B cell (primary cell): Measurements from ENCODE around the gene ING5. TPM values are rescaled to one million over a fixed set of nuclear protein-coding genes. Genes with fewer than 3 reads are reported as not detected.

ENCODE experiments used
- ATAC-seq: fragments of 200-7000 bp; cut with Tn5 transposase; one replicate; pipeline ENCODE4 v1.10.0; 2021; ENCODE audit warnings: low read depth, mild to moderate bottlenecking, moderate number of reproducible peaks, moderate library complexity
- CTCF ChIA-PET: fragments of 350-600 bp; sonication (Branson Sonifier 250); formaldehyde crosslinking; loops from one replicate; lab custom pipeline; 2021; ENCODE audit warnings: antibody characterized with exemption, inconsistent platforms; lab: Charles Lee
- POLR2A ChIA-PET: fragments of 350-600 bp; sonication (Branson Sonifier 250); formaldehyde crosslinking; loops from one replicate; lab custom pipeline; 2021; ENCODE audit warnings: antibody characterized with exemption; lab: Charles Lee
- DNase-seq: peaks from one replicate; pipeline ENCODE4 v3.0.0; 2013
- H2AFZ ChIP-seq: 2 replicates; pipeline ENCODE4 v1.6.1; 2012; ENCODE audit warnings: mild to moderate bottlenecking, low read depth, low read length; ENCODE audit not compliant: insufficient read depth, poor library complexity, severe bottlenecking
- H3K27ac ChIP-seq, 2 donors: 1 replicate in 1 of 2; 2 replicates in 1 of 2; pipeline ENCODE4 v1.5.1; 2012 to 2013; ENCODE audit warnings: low read length in 2 of 2, mild to moderate bottlenecking in 2 of 2, moderate library complexity in 1 of 2
- H3K27me3 ChIP-seq, 4 experiments: fragments of 200-600 bp in 1 of 4; sonication (generic) in 1 of 4; replicated peaks in 1 of 4; 1 replicate in 2 of 4; 2 replicates in 2 of 4; pipeline versions ENCODE4 v1.6.1 to v1.7.0; 2013 to 2016; ENCODE audit warnings: low read length in 3 of 4, mild to moderate bottlenecking in 2 of 4, mixed read lengths in 1 of 4, moderate library complexity in 1 of 4; ENCODE audit not compliant: insufficient read depth in 4 of 4, control insufficient read depth in 3 of 4; ENCODE audit errors: control extremely low read depth in 1 of 4
- H3K36me3 ChIP-seq, 2 experiments: replicated peaks in 1 of 2; 1 replicate in 1 of 2; 2 replicates in 1 of 2; pipeline versions ENCODE4 v1.6.1 to v1.7.1; 2013; ENCODE audit warnings: low read length in 1 of 2; ENCODE audit not compliant: insufficient read depth in 2 of 2, control insufficient read depth in 1 of 2; ENCODE audit errors: control extremely low read depth in 1 of 2, extremely low read depth in 1 of 2
- H3K4me1 ChIP-seq, 2 donors: fragments of 200-600 bp in 1 of 2; sonication (generic) in 1 of 2; 1 replicate in 1 of 2; 2 replicates in 1 of 2; pipeline versions ENCODE4 v1.5.1 to v1.6.1; 2013 to 2017; ENCODE audit warnings: low read length in 2 of 2; ENCODE audit not compliant: control insufficient read depth in 2 of 2, insufficient read depth in 2 of 2
- H3K4me2 ChIP-seq: replicated peaks from 2 replicates; pipeline ENCODE3; 2012; ENCODE audit warnings: mild to moderate bottlenecking, low read depth, low read length; ENCODE audit not compliant: poor library complexity, severe bottlenecking
- H3K4me3 ChIP-seq, 5 experiments: fragments of 200-600 bp in 1 of 5; sonication (generic) in 1 of 5; 1 replicate in 3 of 5; 2 replicates in 2 of 5; pipeline versions ENCODE4 v1.5.1 to v1.7.0; 2011 to 2016; ENCODE audit warnings: low read length in 4 of 5, mild to moderate bottlenecking in 4 of 5, low read depth in 2 of 5, control low read depth in 1 of 5, moderate library complexity in 1 of 5; ENCODE audit not compliant: insufficient read depth in 1 of 5; ENCODE audit errors: control extremely low read depth in 1 of 5, extremely low read depth in 1 of 5
- H3K79me2 ChIP-seq: fragments of 200-600 bp; sonication (generic); one replicate; pipeline ENCODE4 v1.6.0; 2016; ENCODE audit warnings: low read length; ENCODE audit not compliant: control insufficient read depth, insufficient read depth
- H3K9ac ChIP-seq: fragments of 200-600 bp; sonication (generic); 2 replicates; pipeline ENCODE4 v1.6.1; 2017; ENCODE audit warnings: mild to moderate bottlenecking, low read length, moderate library complexity
- H3K9me3 ChIP-seq, 3 donors: one replicate each; pipeline versions ENCODE4 v1.6.1 to v1.7.1; 2013; ENCODE audit warnings: low read length in 2 of 3; ENCODE audit not compliant: control insufficient read depth in 2 of 3, insufficient read depth in 1 of 3; ENCODE audit errors: control extremely low read depth in 1 of 3
- H4K20me1 ChIP-seq: 2 replicates; pipeline ENCODE4 v1.6.0; 2012; ENCODE audit warnings: mild to moderate bottlenecking, low read length; ENCODE audit not compliant: insufficient read depth, control insufficient read depth, poor library complexity, severe bottlenecking
- H3K27ac Mint-ChIP-seq: one replicate; pipeline ENCODE4 v1.8.0; 2021; ENCODE audit warnings: mixed read lengths
- H3K27me3 Mint-ChIP-seq: one replicate; pipeline ENCODE4 v1.8.0; 2021; ENCODE audit warnings: mixed read lengths
- H3K4me1 Mint-ChIP-seq: one replicate; pipeline ENCODE4 v1.8.0; 2021; ENCODE audit warnings: mixed read lengths
- H3K4me3 Mint-ChIP-seq: one replicate; pipeline ENCODE4 v1.8.0; 2021; ENCODE audit warnings: mixed read lengths
- H3K9me3 Mint-ChIP-seq: one replicate; pipeline ENCODE4 v1.8.0; 2022; ENCODE audit warnings: mixed read lengths; ENCODE audit not compliant: insufficient read depth
- EZH2 ChIP-seq: IDR thresholded peaks from 2 replicates; pipeline ENCODE4 v1.6.1; 2012; ENCODE audit warnings: borderline replicate concordance, low read depth, mild to moderate bottlenecking, moderate library complexity, low read length; ENCODE audit not compliant: insufficient read depth, poor library complexity, severe bottlenecking
- WGBS: methylation state at CpG from one replicate; pipeline ENCODE4 v1.1.5; 2013; ENCODE audit warnings: missing lambda C conversion rate; ENCODE audit not compliant: insufficient coverage; 5-methylcytosine and 5-hydroxymethylcytosine counted together
- intact Hi-C: fragments of 100-400 bp; cut with micrococcal nuclease; formaldehyde crosslinking; loops from one replicate; pipeline ENCODE4 v1.10.0; 2022
- polyA plus RNA-seq: library from polyadenylated mRNA; depleted of rRNA; stranded (reverse); fragments of >200 nt; gene quantifications from 2 replicates; pipeline ENCODE4 v1.2.3, GENCODE V29; 2012
- total RNA-seq, 2 donors: library from RNA; stranded (reverse); fragments of 120-200 nt in 1 of 2; gene quantifications; 1 replicate in 1 of 2; 2 replicates in 1 of 2; pipeline versions ENCODE4 v1.2.3 to v1.2.4, GENCODE V29; 2013 to 2022
- TF ChIP-seq, protein P1 (sequence below): fragments of 200-600 bp; IDR thresholded peaks from one replicate; pipeline ENCODE4 v1.8.0; 2022; ENCODE audit warnings: antibody characterized with exemption, mild to moderate bottlenecking

ING5 gene
- total and polyA plus RNA-seq, 2 donors (not counting 1 experiment from before 2014, with no cell fraction given): 70.7 to 82.9 TPM

- Histone ChIP-seq H3K4me3 (no peak overlapping the region), H3K4me1 (peaks cover 0 to 10% of the 10 kb centered on the region in 2 donors), H3K9ac (no peak overlapping the region), H3K27ac (no peak overlapping the region), H3K4me2 (no peak overlapping the region), H3K36me3 (no peaks in the 10 kb centered on the region), H4K20me1 (no peaks in the 10 kb centered on the region), H2AFZ (no peak overlapping the region), H3K27me3 (no peaks in the 10 kb centered on the region), H3K9me3 (no peaks in the 10 kb centered on the region), H3K79me2 (no peaks in the 10 kb centered on the region)
- no peak for ATAC-seq
- DNase-seq: no peak
- H3K4me3 Mint-ChIP-seq: no peak overlapping the region
- POLR2A ChIA-PET: no interaction called here
- no peaks in the 10 kb centered on the region for H3K9me3 Mint-ChIP-seq
- H3K27ac Mint-ChIP-seq: no peak overlapping the region
- 93% methylated on average over 36 of the region's 37 CpGs for WGBS
- TF ChIP-seq, protein P1, sequence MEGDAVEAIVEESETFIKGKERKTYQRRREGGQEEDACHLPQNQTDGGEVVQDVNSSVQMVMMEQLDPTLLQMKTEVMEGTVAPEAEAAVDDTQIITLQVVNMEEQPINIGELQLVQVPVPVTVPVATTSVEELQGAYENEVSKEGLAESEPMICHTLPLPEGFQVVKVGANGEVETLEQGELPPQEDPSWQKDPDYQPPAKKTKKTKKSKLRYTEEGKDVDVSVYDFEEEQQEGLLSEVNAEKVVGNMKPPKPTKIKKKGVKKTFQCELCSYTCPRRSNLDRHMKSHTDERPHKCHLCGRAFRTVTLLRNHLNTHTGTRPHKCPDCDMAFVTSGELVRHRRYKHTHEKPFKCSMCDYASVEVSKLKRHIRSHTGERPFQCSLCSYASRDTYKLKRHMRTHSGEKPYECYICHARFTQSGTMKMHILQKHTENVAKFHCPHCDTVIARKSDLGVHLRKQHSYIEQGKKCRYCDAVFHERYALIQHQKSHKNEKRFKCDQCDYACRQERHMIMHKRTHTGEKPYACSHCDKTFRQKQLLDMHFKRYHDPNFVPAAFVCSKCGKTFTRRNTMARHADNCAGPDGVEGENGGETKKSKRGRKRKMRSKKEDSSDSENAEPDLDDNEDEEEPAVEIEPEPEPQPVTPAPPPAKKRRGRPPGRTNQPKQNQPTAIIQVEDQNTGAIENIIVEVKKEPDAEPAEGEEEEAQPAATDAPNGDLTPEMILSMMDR: no peak
- CTCF ChIA-PET: no interaction called here
- no peaks in the 10 kb centered on the region for H3K27me3 Mint-ChIP-seq
- peaks cover 8% of the 10 kb centered on the region for H3K4me1 Mint-ChIP-seq
- intact Hi-C loops: no loop called here
Measured at GRCh38 chr2:241767464-241768250, 65.8 kb downstream of the ING5 start.

DNA sequence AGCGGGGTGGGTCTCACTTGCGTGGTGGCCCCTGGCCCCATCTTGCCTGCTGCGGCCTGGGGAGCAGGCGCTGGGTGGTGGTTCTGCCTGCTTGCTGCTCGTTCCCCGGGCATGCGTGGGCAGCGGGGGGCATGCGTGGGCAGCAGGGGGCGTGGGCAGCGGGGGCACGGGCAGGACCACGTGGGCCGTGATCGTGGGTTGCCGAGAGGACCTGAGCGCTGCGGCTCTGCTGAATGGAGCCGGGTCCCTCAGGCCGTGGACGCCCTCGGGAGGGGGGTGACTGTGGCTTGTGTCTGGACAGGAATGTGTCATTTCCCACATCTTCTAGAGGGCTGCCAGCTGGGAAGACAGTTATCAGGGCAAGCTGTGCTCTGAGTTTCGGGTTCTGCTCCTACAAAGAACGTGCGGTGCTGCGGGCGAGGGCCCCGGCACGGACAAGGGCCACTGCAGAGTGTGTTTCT lies 66.4 kb downstream of the ING5 start:
- POLR2A ChIA-PET: no interaction called here
- H2AFZ ChIP-seq: no peak overlapping the region
- no peak overlapping the region for H3K4me3 Mint-ChIP-seq
- no peaks in the 10 kb centered on the region for H4K20me1 ChIP-seq
- no peak overlapping the region for H3K4me2 ChIP-seq
- 90% methylated on average over 29 of the region's 29 CpGs for WGBS
- CTCF ChIA-PET: no interaction called here
- no peak for TF ChIP-seq EZH2
- ATAC-seq (no peak), DNase-seq (no peak)
- H3K79me2 ChIP-seq: no peaks in the 10 kb centered on the region
- no peak overlapping the region for H3K27ac Mint-ChIP-seq
- H3K27ac ChIP-seq: no peak overlapping the region
- H3K27me3 Mint-ChIP-seq: no peaks in the 10 kb centered on the region
- no peaks in the 10 kb centered on the region for H3K9me3 ChIP-seq
- no peak overlapping the region for H3K9ac ChIP-seq
- intact Hi-C loops: no loop called here
- H3K36me3 ChIP-seq: no peaks in the 10 kb centered on the region
- no peaks in the 10 kb centered on the region for H3K9me3 Mint-ChIP-seq
- no peak overlapping the region for H3K4me3 ChIP-seq
- H3K27me3 ChIP-seq: no peaks in the 10 kb centered on the region
- H3K4me1 Mint-ChIP-seq: peaks cover 9% of the 10 kb centered on the region
- H3K4me1 ChIP-seq: peaks cover 0 to 15% of the 10 kb centered on the region in 2 donors
